Lung (tissue), 12 donors: Measurements from ENCODE around the gene SLC7A10. TPM values are rescaled to one million over a fixed set of nuclear protein-coding genes. Genes with fewer than 3 reads are reported as not detected.

Experiments used
- ATAC-seq: fragments of 200-7000 bp; cut with Tn5 transposase; one replicate; pipeline ENCODE4 v1.9.1; 2020; ENCODE audit warnings: moderate number of reproducible peaks; ENCODE audit not compliant: insufficient read depth, low FRiP score
- DNase-seq, 3 donors: peaks; one replicate each; pipeline ENCODE4 v3.0.0-alpha.2; 2013 to 2017
- H3K27ac ChIP-seq, 2 donors: one replicate each; pipeline ENCODE4 v1.5.1; 2013; ENCODE audit warnings: mild to moderate bottlenecking in 2 of 2, moderate library complexity in 2 of 2, control low read depth in 1 of 2, inconsistent platforms in 1 of 2, low read depth in 1 of 2, low read length in 1 of 2
- H3K27me3 ChIP-seq, 3 donors: one replicate each; pipeline ENCODE4 v1.5.1; 2013; ENCODE audit warnings: low read length in 2 of 3; ENCODE audit not compliant: control insufficient read depth in 3 of 3, insufficient read depth in 3 of 3
- H3K36me3 ChIP-seq, 4 donors: one replicate each; pipeline ENCODE4 v1.5.1; 2013; ENCODE audit warnings: low read length in 4 of 4, mild to moderate bottlenecking in 1 of 4, moderate library complexity in 1 of 4; ENCODE audit not compliant: control insufficient read depth in 4 of 4, insufficient read depth in 4 of 4
- H3K4me1 ChIP-seq, 5 donors: one replicate each; pipeline ENCODE4 v1.5.1; 2013; ENCODE audit warnings: low read length in 5 of 5, mild to moderate bottlenecking in 2 of 5, moderate library complexity in 1 of 5; ENCODE audit not compliant: control insufficient read depth in 5 of 5, insufficient read depth in 5 of 5
- H3K4me3 ChIP-seq: one replicate; pipeline ENCODE4 v1.5.1; 2013; ENCODE audit warnings: mild to moderate bottlenecking, control low read depth, moderate library complexity
- H3K9ac ChIP-seq, 2 donors: one replicate each; pipeline ENCODE4 v1.5.1; 2013; ENCODE audit warnings: low read length in 2 of 2, control low read depth in 1 of 2; ENCODE audit not compliant: insufficient read depth in 1 of 2
- H3K9me3 ChIP-seq, 4 donors: one replicate each; pipeline ENCODE4 v1.5.1; 2013; ENCODE audit warnings: low read length in 3 of 4, mild to moderate bottlenecking in 1 of 4, moderate library complexity in 1 of 4; ENCODE audit not compliant: control insufficient read depth in 4 of 4, insufficient read depth in 3 of 4
- CTCF ChIP-seq: IDR thresholded peaks from 2 replicates; pipeline ENCODE4 v1.5.1; 2012; ENCODE audit warnings: mild to moderate bottlenecking; ENCODE audit errors: control extremely low read depth, extremely low read depth
- WGBS, 2 donors: extraction: QIAGEN DNeasy Blood & Tissue Kit; methylation state at CpG; one replicate each; pipeline ENCODE4 v1.1.7; 2013; 5-methylcytosine and 5-hydroxymethylcytosine counted together
- polyA plus RNA-seq, 2 donors: library from polyadenylated mRNA; stranded (reverse); fragments of 200-250 nt; gene quantifications; one replicate each; pipeline ENCODE4 v1.2.1, GENCODE V29; 2013
- total RNA-seq, 2 donors: library from RNA; depleted of rRNA in 1 of 2; stranded (reverse); fragments of >200 nt in 1 of 2; gene quantifications; one replicate each; pipeline ENCODE4 v1.2.1, GENCODE V29; 2014 to 2021
- donor health status: control.
- donor health status: control.
- donor health status: Bipolar disorder and iron deficiency.
- donor health status: healthy.
- donor health status: DM: yes; HTN: yes; CAD: no.

The SLC7A10 gene
- total and polyA plus RNA-seq, 4 donors = 0.02 to 0.71 (median 0.16) TPM

DNA sequence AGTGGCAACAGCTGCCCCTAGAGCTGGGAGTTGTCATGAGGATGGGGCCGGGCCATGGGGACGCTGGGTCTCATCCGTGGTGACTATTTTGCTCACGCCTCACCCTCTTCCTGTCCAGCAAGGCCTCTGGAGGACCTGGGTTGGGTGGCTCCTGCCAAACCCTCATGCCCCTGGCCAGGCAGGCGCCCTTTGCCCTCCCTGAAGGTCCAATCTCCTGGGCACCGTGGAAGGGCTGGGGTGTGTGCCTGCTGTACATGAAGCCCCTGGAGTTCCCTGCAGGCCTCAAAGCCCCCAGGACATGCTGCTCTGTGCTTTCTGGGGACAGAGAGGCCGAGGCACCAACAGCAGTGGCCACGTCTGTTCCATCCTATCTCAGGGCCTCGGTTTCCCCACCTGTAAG lies 17.7 kb downstream of the SLC7A10 start:
- Histone ChIP-seq H3K4me1 (peaks cover 0 to 8% (median 0%) of the 10 kb centered on the region in 5 donors), H3K27ac (no peak overlapping the region), H3K36me3 (peaks cover 0 to 19% (median 6%) of the 10 kb centered on the region in 4 donors), H3K4me3 (no peak overlapping the region), H3K27me3 (no peaks in the 10 kb centered on the region), H3K9me3 (no peaks in the 10 kb centered on the region), H3K9ac (no peak overlapping the region)
- DNase-seq = no peak
- TF ChIP-seq CTCF = no peak
- no peak for ATAC-seq
- 88 to 89% methylated on average over 9 of the region's 9 CpGs for WGBS, 2 donors

DNA sequence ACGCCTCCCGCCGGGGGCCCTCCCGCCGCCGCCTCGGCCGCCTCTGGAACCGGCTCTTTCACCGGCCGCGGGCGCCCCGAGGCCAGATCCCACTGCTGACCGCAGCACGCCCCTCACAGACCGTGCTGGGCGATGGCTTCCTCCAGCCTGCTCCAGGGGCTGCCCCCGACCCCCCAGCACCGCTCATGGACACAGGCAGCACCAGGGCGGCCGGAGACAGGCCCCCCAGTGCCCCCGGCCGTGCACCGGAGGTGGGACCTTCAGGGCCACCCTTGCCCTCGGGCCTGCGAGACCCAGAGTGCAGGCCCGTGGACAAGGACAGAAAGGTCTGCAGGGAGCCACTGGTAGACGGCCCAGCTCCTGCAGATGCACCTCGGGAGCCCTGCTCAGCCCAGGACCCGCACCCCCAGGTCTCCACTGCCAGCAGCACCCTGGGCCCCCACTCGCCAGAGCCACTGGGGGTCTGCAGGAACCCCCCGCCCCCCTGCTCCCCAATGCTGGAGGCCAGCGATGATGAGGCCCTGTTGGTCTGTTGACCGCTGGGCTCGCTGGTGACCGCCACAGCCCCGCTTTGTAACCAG lies 18.5 kb downstream of the SLC7A10 start:
- DNase-seq (no peak), ATAC-seq (no peak)
- H3K9me3 ChIP-seq = no peaks in the 10 kb centered on the region
- TF ChIP-seq CTCF = no peak
- no peak overlapping the region for H3K27ac ChIP-seq
- no peak overlapping the region for H3K9ac ChIP-seq
- WGBS, 2 donors = 94 to 96% methylated on average over 38 of the region's 38 CpGs
- H3K4me3 ChIP-seq = no peak overlapping the region
- peaks cover 0 to 8% (median 0%) of the 10 kb centered on the region in 5 donors for H3K4me1 ChIP-seq
- peaks cover 0 to 22% (median 8%) of the 10 kb centered on the region in 4 donors for H3K36me3 ChIP-seq
- H3K27me3 ChIP-seq = no peaks in the 10 kb centered on the region

DNA sequence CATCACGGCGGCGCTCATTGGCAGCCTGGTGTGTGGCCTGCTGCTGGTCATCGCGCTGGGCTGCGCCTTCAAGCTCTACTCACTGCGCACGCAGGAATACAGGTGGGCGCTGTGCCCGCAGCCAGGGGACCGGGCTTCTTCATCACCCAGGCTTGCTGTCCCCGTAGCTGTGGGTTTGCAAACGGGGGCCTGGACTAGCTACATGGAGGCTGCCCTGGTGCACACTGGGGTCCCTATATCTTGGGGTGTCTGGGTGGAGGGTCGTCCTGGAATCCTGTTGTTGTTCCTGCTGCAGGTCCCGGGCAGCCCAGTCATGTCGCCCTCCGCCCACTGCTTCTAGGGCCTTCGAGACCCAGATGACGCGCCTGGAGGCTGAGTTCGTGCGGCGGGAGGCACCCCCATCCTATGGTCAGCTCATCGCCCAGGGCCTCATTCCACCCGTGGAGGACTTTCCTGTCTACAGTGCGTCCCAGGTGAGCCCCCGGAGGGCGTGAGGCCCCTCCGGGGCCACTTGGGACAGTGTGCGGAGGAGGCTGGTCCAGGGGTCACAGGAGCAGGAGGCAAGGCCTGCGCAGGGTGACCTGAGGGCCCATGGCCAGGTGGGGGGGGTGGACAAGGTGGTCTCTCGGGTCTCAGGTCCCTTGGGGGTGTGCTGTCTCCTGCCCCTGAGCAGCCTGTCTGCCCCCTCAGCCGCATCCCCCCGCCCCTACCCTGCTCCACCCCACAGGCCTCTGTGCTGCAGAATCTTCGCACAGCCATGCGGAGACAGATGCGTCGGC lies 19.2 kb downstream of the SLC7A10 start:
- ATAC-seq (no peak), DNase-seq (no peak)
- H3K9ac ChIP-seq = no peak overlapping the region
- peaks cover 0 to 22% (median 8%) of the 10 kb centered on the region in 4 donors for H3K36me3 ChIP-seq
- H3K4me3 ChIP-seq = no peak overlapping the region
- H3K27ac ChIP-seq = no peak overlapping the region
- peaks cover 0 to 4% (median 0%) of the 10 kb centered on the region in 5 donors for H3K4me1 ChIP-seq
- no peaks in the 10 kb centered on the region for H3K9me3 ChIP-seq
- no peak for TF ChIP-seq CTCF
- 94 to 97% methylated on average over 36 to 38 of the region's 38 CpGs for WGBS, 2 donors
- no peaks in the 10 kb centered on the region for H3K27me3 ChIP-seq
